Chondrocyte (in vitro differentiated cells): ENCODE data around the gene CABP2. TPM values are rescaled to one million over a fixed set of nuclear protein-coding genes. Genes with fewer than 3 reads are reported as not detected.

Experiments
- DNase-seq: peaks from one replicate; pipeline ENCODE4 v3.0.0; 2021; ENCODE audit warnings: mixed read lengths, low spot score
- H3K27ac Mint-ChIP-seq: one replicate; pipeline ENCODE4 v1.8.0; 2021; ENCODE audit warnings: mild to moderate bottlenecking, moderate library complexity, mixed read lengths; ENCODE audit not compliant: unreplicated experiment
- H3K27me3 Mint-ChIP-seq: 2 replicates; pipeline ENCODE4 v1.8.0; 2021; ENCODE audit warnings: low read depth, mixed read lengths
- H3K36me3 Mint-ChIP-seq: 2 replicates; pipeline ENCODE4 v1.8.0; 2021; ENCODE audit warnings: low read depth, mixed read lengths
- H3K4me1 Mint-ChIP-seq: 2 replicates; pipeline ENCODE4 v1.8.0; 2021; ENCODE audit warnings: low read depth, mild to moderate bottlenecking, mixed read lengths
- H3K4me3 Mint-ChIP-seq: one replicate; pipeline ENCODE4 v1.8.0; 2021; ENCODE audit warnings: mild to moderate bottlenecking, moderate library complexity, mixed read lengths; ENCODE audit not compliant: unreplicated experiment
- H3K9me3 Mint-ChIP-seq: 2 replicates; pipeline ENCODE4 v1.8.0; 2021; ENCODE audit warnings: low read depth, mixed read lengths
- CTCF ChIP-seq: fragments of 200-600 bp; sonication (generic); IDR thresholded peaks from 2 replicates; pipeline ENCODE4 v1.5.0; 2021; ENCODE audit warnings: antibody characterized with exemption, mild to moderate bottlenecking, moderate library complexity
- total RNA-seq: library from RNA; stranded (reverse); gene quantifications from 3 replicates; pipeline ENCODE4 v1.2.1, GENCODE V29; 2021

The CABP2 gene
- total RNA-seq, 1 donor from 2014 or later: not detected

DNA sequence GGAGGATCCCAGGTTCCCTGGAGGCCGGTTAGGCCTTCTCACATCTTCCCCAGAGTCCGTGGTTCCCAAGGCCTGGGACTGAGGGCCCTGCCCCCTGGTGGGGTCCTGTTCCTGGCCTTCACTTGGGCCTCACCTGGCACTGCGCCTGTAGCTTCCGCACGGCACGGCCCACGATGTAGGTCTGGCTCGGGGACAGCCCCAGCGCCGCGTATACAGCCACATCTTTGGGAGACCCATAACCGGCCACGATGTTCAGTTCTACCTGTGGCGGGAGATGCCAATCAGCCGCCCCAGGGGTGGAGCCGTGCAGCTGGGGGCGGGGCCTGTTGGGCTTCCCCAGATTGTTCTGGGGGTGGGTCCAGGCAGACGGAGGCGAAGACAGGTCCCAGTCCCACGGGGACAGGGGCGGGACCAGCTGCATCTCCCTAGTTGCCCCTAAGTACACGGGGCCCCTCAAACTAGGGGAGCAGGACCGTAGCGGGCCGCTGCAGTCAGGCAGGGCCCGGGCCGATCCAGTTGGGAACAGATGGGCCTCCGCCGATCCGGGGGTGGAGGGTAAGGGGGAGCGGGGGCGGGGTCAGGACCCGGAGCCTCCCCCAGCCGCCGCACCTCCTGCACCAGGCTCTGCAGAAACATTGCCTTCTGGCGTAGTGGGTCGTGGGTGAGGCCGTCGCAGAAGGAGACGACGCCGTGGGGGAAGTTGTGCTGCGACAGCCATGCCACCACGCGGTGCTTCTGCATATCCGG, 30.3 kb downstream of the CABP2 start:
- Mint-ChIP-seq H3K27me3 (no peaks in the 10 kb centered on the region), H3K36me3 (peaks cover 7% of the 10 kb centered on the region), H3K4me3 (no peak overlapping the region), H3K4me1 (no peaks in the 10 kb centered on the region), H3K27ac (no peak overlapping the region), H3K9me3 (no peaks in the 10 kb centered on the region)
- DNase-seq: no peak
- peak; percentile 10 for TF ChIP-seq CTCF

GRCh38 chr11:67492069-67492727, 31.0 kb downstream of the CABP2 start:
- H3K27me3 Mint-ChIP-seq: no peaks in the 10 kb centered on the region
- peaks cover 9% of the 10 kb centered on the region for H3K36me3 Mint-ChIP-seq
- TF ChIP-seq CTCF: no peak
- H3K27ac Mint-ChIP-seq: no peak overlapping the region
- H3K9me3 Mint-ChIP-seq: no peaks in the 10 kb centered on the region
- no peak overlapping the region for H3K4me3 Mint-ChIP-seq
- no peak for DNase-seq
- no peaks in the 10 kb centered on the region for H3K4me1 Mint-ChIP-seq

- Mint-ChIP-seq H3K36me3 (peaks cover 9% of the 10 kb centered on the region), H3K27me3 (no peaks in the 10 kb centered on the region), H3K27ac (no peak overlapping the region), H3K4me3 (no peak overlapping the region), H3K4me1 (no peaks in the 10 kb centered on the region), H3K9me3 (no peaks in the 10 kb centered on the region)
- no peak for TF ChIP-seq CTCF
- no peak for DNase-seq
These were observed 31.8 kb downstream of the CABP2 start for GRCh38 chr11:67491276-67492068.

DNA sequence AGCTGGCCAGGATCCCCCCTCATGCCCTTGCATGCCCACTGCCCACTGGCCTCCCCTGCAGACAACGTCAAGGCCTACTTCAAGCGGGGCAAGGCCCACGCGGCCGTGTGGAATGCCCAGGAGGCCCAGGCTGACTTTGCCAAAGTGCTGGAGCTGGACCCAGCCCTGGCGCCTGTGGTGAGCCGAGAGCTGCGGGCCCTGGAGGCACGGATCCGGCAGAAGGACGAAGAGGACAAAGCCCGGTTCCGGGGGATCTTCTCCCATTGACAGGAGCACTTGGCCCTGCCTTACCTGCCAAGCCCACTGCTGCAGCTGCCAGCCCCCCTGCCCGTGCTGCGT, 32.5 kb downstream of the CABP2 start:
- Mint-ChIP-seq H3K27me3 (no peaks in the 10 kb centered on the region), H3K36me3 (peaks cover 9% of the 10 kb centered on the region), H3K27ac (no peak overlapping the region), H3K9me3 (no peaks in the 10 kb centered on the region), H3K4me3 (no peak overlapping the region), H3K4me1 (peaks cover 6% of the 10 kb centered on the region)
- no peak for DNase-seq
- TF ChIP-seq CTCF: no peak
